HG02885 (cell line): Measurements from ENCODE around the gene CLDN20.

Source experiments
- ATAC-seq: cut with Tn5 transposase; IDR thresholded peaks from one replicate; pipeline ENCODE4 v1.9.1; 2021; ENCODE audit warnings: mild to moderate bottlenecking; ENCODE audit not compliant: unreplicated experiment, poor library complexity

Gene CLDN20

GRCh38 chr6:155244434-155244833, 19.4 kb upstream of the CLDN20 start:
- ATAC-seq = no peak

- no peak for ATAC-seq
Measured at GRCh38 chr6:155245193-155245592, 18.6 kb upstream of the CLDN20 start.

GRCh38 chr6:155245831-155246230, 18.0 kb upstream of the CLDN20 start:
- no peak for ATAC-seq

GRCh38 chr6:155246825-155247224, 17.0 kb upstream of the CLDN20 start:
- no peak for ATAC-seq

- no peak for ATAC-seq
Measured at GRCh38 chr6:155247618-155248007, 16.2 kb upstream of the CLDN20 start.

- peak; percentile 74 for ATAC-seq
Measured at GRCh38 chr6:155248008-155249001, 15.5 kb upstream of the CLDN20 start.

- ATAC-seq = no peak
Measured at GRCh38 chr6:155250701-155251381, 13.0 kb upstream of the CLDN20 start.

GRCh38 chr6:155252581-155252980, 11.2 kb upstream of the CLDN20 start:
- no peak for ATAC-seq

- no peak for ATAC-seq
Measured at GRCh38 chr6:155253337-155253736, 10.5 kb upstream of the CLDN20 start.

GRCh38 chr6:155254139-155254538, 9.7 kb upstream of the CLDN20 start:
- ATAC-seq = no peak

GRCh38 chr6:155256122-155256795, 7.6 kb upstream of the CLDN20 start:
- ATAC-seq = no peak

GRCh38 chr6:155257796-155258195, 6.0 kb upstream of the CLDN20 start:
- ATAC-seq = no peak

GRCh38 chr6:155259204-155259603, 4.6 kb upstream of the CLDN20 start:
- no peak for ATAC-seq

- ATAC-seq = no peak
Measured at GRCh38 chr6:155259897-155260296, 3.9 kb upstream of the CLDN20 start.

- ATAC-seq = peak; percentile 56
Measured at GRCh38 chr6:155260686-155261085, 3.1 kb upstream of the CLDN20 start.

- ATAC-seq = no peak
Measured at GRCh38 chr6:155261111-155261900, 2.5 kb upstream of the CLDN20 start.

- no peak for ATAC-seq
Measured at GRCh38 chr6:155262655-155263054, 1.2 kb upstream of the CLDN20 start.

- ATAC-seq = no peak
Measured at GRCh38 chr6:155264693-155265320, 994 bp downstream of the CLDN20 start.

GRCh38 chr6:155265843-155266535, 2.2 kb downstream of the CLDN20 start:
- no peak for ATAC-seq
